ENCODE results near the gene CMKLR1.

GRCh38 chr12:108297895-108298760 lies 41.0 kb downstream of the CMKLR1 start:
- TF ChIP-seq CTCF (conservative IDR thresholded peaks at IDR 0.05; ENCODE audit: low read depth, low read length) (no peak), EZH2 (IDR thresholded peaks at IDR 0.05; ENCODE audit: borderline replicate concordance, low read depth, low read length, poor library complexity, severe bottlenecking) (no peak)

Measured in A673 (cell line).